ENCODE results near the gene IFITM10.
"Not testable (repeated sequence)": the region's sequence is repeated elsewhere in the genome, so short reads cannot be mapped to it uniquely, and the experiment has no call there.

Gene IFITM10

GRCh38 chr11:1690167-1691025, 60.0 kb downstream of the IFITM10 start:
- no peak for DNase-seq (ENCODE audit: low read depth)

GRCh38 chr11:1689250-1690166, 60.9 kb downstream of the IFITM10 start:
- DNase-seq (ENCODE audit: low read depth) = not testable (repeated sequence)

DNA sequence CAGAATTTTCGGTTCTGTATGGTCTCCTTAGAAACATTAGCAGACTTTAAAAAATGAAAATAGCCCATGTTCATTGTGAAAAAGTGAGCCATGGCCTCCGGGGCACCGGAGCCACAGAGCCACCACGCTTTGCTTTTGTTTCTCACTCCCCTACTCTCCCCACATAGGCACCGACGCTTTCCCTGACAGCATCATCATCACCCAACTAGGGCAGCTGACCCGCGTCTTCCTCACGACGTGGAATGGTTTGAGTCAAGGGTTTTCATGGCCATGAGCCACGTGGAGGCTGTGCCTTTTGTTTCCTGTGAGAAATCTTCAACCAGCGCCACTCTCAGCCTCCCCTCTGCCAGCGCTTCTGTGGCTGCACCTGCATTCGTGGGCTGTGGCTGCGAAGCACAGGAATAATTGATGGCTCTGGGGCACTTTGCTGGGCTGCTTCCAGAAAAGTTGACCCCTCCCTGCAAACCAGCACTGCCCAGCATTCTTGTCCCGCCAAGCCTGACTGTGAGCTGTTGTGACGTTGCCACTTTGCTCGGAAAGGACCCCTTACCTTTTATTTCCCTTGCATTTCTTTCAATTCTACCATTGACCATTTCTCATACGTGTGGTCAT, 62.0 kb downstream of the IFITM10 start:
- DNase-seq (ENCODE audit: low read depth) = not testable (repeated sequence)

- DNase-seq (ENCODE audit: low read depth) = not testable (repeated sequence)
These were observed 64.2 kb downstream of the IFITM10 start for GRCh38 chr11:1686220-1686619.

- DNase-seq (ENCODE audit: low read depth) = not testable (repeated sequence)
These were observed 65.2 kb downstream of the IFITM10 start for GRCh38 chr11:1684886-1685874.

- DNase-seq (ENCODE audit: low read depth) = not testable (repeated sequence)
These were observed 66.4 kb downstream of the IFITM10 start for GRCh38 chr11:1683904-1684572.

- not testable (repeated sequence) for DNase-seq (ENCODE audit: low read depth)
These were observed 67.2 kb downstream of the IFITM10 start for GRCh38 chr11:1683216-1683615.

Data from stimulated activated CD8-positive, alpha-beta memory T cell treated with anti-CD3 and anti-CD28 coated beads, Interleukin-15, amount 100 ng/mL, for 24 hours (primary cell).